ENCODE data around the gene SPOP.

The SPOP gene

DNA sequence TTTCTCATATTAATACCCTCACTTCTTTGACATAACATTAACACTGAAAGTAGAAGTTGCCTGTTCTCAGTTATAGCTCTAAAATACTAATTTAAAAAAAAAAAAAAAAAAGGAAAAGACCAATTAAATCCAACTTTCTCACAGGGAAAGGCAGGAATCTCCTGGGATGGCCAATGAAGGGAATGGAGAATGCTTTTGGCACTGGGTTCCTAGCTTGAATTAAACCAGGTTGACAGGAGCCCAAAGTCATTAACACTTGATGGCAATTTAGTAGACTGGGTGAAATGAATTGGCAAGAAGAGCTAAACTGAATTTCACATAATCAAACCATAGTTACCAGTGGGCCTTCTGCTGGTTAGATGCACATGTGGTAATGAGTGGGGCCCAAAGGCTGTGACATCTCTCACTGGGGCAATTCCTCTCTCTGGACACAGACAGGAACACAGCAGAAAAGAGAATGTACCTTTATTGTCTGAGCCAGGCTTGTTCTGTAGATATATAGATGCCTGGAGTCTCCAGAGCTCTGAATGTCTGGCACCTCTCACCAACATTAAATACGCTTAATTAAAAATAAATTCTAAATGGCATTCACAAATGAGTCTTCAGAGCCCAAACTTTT is 64.6 kb downstream of the SPOP start:
- no peak for DNase-seq (ENCODE audit: low read depth)

DNA sequence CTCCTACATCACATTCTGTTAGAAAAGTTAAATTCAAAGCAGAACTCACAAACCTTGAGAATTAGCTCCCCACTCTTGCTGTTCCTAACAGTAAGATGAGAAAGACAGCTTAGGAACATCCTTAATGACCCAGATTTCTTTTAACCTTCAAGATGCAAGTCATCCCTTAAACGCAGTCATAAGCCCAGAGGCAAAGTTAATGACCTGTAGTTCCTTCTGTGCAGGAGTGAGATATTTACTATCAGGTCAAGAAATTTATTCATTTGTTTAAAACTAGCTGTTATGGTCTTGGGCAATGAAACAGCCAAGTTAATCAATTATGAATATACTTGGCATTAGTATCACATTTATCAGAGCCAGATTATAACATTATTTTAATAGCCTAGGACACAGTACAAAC is 65.2 kb downstream of the SPOP start:
- no peak for DNase-seq (ENCODE audit: low read depth)

DNA sequence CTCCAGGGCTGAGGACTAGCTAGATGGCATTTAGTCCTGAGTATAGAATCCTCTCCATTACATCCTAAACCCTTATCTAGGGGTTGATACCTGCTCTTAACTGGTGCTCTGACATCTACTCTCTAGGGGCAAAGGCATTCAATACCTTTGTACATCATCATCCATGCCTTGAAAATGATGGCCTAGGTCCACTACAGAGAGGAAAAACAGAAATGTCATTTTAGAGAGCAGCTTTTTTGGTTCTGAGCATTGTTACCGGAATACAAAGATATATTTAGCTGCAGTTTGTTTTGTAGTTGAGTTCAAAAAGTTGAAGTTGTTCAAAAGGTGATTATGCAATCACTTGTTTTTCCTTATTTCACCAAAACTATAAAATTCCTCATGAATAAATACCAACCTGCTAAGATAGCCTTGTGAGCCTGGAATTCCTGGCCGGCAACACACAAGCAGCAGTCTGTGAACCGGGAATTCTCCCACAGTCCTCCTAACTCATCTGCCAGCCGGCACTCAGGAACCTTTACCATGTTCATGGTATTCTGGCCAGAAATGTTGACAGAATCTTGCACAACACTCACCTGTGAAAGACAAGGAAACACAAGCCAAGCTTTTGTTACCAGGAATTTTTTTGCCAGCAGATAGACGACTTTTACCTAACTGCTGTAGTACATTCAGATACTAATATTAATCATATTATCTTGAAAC is 66.9 kb downstream of the SPOP start:
- DNase-seq (ENCODE audit: low read depth), result no peak

DNA sequence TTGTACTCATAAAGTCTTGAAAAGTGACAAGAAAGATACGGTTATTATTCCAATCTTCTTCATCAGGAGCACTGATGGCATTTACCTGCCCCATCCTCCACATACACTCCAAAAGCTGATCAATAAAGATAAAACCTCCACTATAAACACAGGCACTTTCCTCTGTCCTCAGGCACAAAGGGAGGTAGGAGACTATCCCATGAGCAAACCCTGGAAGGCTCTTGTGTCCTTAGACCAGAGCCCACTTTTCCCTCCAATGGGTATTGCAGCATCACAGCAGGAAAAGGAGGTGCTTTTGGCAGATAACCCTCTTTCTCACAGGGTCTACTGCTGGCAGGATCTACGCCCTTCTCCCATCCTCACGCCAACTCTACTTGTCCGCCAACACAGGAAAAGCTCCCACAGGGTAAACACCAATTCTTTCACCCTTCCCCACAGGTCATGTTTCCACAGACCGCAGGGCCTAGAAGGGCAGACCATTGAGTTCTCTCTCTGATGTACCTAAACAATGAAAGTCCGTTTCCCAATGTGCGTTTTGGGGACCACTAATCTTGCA is 73.5 kb downstream of the SPOP start:
- no peak for DNase-seq (ENCODE audit: low read depth)

DNA sequence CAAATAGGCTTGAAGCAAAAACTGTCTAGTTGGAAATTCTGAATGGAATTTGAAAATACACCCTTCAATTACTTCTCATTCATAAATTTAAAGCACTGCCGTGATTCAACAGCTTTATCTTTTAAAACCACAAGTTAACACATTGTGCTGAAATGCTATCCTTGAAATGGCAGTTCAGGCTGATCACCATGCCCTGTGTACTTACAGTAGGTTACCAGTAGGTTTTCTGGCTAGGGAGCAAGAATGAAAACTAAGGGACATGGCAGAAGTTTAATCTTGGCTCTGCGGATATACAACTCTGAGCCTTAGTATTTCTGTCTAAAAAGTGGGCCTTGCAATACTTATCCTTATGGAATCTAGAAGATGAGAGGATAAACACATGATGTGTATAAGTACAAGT is 74.2 kb downstream of the SPOP start:
- no peak for DNase-seq (ENCODE audit: low read depth)

DNA sequence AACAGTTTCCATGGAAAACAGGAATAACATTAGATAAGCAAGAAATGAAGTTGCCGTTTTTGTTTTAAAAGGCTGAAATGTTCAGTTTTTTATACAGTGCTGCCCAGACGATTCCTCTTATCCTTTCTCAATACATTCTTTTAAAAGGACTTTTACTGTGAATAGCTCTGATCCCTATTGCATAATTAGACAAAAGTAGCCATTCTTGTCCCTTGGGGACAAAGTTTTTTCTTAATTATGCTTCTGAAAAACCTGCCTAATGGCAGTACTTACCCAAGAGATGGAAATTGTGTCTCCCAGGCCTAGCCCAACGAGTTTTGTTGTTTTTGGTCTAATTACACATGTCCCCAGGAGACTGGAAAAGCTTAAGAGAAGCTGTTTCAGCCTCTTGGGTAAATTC is 74.7 kb downstream of the SPOP start:
- no peak for DNase-seq (ENCODE audit: low read depth)

DNA sequence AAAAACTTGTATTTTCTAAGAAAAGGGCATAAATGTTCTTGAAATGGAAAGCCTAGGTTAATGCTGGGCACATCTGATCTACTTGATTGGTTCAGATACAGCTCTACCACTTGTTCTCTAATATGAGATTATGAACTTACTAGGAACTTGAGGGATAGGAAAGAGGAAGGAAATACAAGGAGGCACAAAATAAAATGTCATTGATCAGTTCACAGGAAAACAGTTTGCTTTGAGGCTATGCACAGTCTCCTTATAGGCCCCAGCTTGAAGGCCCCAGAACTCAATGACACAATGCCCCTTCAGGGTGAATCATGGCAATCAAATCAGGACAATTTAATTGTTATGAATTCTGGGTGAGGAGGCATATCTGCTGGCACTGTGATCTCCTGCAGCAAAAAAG is 75.1 kb downstream of the SPOP start:
- DNase-seq (ENCODE audit: low read depth), result no peak

DNA sequence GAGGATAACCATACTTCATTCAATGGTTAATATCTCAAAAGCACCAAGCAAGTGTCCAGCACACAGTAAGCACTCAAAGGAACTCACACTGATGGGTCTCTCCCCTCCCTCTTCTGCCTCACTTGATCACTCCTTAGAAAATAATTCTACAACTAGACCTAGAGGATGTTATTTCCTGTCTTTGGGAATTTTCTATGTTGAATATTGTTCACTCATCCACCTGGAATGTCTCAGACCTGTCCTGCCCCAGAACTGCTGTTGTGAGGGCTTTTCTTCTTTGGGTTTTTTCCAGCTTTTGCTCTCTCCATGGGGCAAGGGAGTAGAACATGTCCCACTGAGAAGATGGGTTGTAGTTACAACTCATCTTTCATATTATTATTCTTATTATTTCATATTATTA is 76.9 kb downstream of the SPOP start:
- no peak for DNase-seq (ENCODE audit: low read depth)

DNA sequence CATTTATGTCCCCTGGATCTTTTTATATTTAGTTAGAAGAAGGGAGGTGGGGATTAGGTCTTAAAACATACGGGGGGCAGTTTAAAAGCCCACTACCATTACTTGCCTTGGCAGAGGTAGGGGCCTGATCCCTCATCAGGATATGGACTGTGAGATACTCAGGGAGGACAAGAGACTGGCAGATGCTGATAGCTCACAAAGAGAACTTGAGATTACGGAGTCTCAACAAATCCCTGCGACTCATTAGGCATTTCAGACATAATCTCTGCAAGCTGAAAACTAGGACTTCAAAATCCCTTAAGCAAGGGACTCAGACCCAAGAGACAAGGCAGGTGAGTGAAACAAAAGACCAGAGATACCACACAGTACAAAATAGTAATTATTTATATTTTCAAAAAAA is 79.0 kb downstream of the SPOP start:
- DNase-seq (ENCODE audit: low read depth), result no peak

DNA sequence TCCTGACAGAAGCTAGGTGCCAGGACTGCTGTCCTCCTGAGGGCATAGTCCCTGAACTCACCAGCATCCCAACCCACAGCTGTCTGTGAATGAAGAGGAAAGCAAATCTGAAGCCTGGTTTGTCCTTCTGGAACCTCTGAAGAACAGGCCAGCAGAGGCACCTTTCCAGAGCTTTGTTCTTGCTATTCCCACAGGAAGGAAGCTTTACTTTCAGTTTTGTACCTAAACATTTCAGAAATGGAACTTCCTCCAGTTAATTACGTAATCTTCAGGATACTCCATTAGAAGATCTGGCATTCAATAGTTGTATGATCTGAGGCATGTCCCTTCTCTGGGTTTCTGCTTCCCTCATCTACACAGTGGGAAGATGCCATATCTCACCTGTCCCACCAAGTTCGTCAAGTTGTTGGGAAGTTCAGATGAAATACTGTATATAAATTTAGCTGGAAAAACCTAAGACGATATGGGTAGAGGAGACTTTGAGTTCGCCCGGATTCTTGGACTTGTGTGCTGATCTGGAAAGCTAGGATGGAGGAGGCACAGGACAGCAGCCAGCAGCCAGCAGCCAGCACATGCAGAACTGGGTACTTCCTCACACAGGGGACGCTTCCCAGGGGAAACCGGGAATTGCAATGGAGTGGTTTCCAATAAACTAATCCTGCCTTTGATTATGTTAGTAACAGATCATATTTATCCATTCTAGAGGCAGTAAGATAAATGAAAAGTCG is 79.8 kb downstream of the SPOP start:
- no peak for DNase-seq (ENCODE audit: low read depth)

DNA sequence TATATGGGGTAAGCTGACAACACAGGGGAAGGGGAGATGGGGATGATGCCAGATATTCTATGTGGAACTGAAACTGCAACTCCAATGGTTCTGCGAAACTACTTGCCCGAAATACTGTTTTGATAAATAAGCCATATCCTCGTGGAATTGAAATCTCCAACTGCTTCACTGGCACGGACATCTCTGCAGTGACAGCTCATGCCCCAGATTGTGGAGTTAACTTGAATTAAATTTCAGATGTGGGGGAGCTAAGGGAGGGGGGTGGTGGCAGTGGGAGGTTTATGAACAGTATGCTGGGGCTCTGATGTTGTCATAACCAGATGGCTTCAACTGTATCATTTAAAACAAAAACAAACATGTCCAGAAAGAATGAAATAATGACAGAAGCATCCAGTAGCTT is 80.5 kb downstream of the SPOP start:
- DNase-seq (ENCODE audit: low read depth), result no peak

DNA sequence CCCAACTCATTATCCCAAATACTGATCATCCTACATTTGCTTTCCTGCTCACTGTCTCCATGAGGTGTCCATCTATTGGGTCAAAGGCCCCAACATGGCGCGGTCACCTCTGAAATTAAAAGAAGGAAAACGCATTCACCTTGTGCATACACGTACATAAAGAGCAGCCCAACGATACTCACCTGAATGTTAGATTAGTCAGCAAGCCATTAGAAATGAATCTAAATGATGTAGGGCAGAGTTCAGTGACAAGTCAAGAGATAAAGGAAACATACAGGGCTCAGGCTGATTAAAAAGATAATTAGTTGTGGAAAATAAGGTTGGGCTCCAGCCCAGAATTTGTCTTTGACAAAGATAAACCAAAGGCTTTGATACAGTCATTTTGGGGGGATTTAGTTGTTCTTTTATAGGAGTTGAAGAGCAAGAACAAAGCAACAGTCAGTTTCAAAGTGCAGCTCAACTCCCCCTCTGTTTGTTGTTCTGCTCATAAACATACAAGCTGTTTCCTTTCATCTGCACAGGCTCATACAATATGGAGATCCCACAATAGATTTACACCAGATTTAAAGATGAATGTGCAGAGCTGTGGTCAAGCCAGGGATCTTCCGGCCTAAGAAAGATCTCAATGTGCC is 81.2 kb downstream of the SPOP start:
- DNase-seq (ENCODE audit: low read depth), result no peak

DNA sequence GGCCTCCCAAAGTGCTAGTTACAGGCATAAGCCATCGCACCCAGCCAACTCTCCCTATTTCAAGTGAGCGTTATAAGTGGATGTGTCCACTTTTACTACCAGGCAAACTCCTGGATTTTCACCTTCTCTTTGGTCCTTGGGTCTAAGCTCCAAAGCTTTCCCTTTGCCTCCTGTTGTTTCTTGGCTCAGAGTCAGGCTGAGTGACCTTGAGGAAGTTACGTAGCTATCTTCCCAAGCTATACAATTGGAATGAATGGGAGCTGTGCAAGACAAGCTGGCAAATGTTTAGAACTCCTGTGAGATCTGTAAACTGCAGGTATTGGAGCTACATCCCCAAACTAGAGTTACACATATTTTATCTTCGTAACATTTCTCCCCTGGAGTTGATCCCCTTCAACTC is 81.9 kb downstream of the SPOP start:
- no peak for DNase-seq (ENCODE audit: low read depth)

DNA sequence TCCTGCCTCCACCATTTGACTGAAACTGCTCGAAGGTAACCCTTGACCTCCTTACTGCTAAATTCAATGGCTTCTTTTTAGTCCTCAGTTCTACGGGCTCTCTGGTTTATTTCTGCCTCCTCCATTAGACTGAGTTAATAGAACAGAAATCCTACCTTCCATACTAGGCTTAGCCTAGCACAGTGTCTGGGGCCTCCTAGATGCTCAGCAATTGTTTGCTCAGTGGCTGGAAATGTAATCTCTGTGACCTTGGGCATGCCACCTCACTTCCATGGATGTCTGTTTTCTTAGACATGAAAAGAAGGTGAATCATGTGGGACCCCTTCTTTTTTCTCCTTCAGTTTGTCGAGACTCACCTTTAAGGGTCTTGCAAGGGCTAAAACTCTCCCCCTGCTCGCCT is 82.6 kb downstream of the SPOP start:
- DNase-seq (ENCODE audit: low read depth), result no peak

DNA sequence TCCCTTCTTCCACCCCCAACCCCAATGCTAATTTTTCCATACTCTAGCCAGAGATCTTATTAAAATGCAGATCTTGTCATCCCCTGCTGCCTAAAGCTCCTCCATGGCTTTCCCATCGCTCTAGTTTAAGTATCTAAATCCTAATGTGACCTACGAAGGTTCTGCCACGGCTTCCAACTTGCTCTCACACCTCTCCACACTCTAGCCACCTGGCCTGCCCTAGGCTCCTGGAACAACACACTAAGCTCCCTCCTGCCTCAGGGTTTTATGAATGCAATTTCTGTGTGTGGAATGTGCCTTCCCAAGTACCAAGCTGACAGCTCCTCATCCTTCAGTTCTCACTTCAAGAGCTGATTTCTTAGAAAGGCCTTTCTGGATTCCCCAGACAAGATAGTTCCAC is 85.6 kb downstream of the SPOP start:
- DNase-seq (ENCODE audit: low read depth), result no peak

DNA sequence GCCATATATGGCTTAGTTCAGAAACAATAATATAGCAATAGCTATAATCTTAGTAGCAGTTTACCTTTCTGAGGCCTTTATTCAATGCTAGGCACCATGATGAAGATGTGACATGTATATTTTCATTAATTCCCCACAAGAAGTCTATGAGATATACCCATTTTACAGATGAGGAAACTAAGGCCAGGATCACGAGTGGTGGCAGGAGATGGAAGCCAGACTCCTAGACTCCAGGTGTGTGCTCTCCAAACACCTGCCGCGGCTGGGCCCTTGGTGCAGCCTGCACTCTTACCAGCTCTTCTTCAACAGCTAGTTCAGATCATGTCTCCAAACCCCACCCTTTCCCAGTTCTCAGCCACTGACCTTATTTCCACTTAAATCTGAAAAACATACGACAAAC is 87.0 kb downstream of the SPOP start:
- no peak for DNase-seq (ENCODE audit: low read depth)

DNA sequence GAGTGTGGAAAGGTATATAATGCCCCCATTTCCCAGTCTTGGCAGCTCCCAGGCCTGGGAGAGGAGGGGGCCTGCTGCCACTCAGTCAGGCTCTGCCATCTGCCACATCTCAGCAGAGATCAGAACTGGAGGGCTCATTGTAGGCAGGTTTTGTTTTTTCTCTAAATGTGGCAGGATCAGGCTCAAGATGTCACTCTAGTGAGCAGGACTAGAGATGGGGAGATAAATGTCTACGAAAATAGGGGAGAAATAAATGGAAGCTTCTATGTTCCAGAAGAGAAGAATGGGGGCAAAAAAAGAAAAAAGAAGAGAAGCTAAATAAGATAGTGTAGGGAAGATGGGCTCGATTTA is 88.3 kb downstream of the SPOP start:
- no peak for DNase-seq (ENCODE audit: low read depth)

DNA sequence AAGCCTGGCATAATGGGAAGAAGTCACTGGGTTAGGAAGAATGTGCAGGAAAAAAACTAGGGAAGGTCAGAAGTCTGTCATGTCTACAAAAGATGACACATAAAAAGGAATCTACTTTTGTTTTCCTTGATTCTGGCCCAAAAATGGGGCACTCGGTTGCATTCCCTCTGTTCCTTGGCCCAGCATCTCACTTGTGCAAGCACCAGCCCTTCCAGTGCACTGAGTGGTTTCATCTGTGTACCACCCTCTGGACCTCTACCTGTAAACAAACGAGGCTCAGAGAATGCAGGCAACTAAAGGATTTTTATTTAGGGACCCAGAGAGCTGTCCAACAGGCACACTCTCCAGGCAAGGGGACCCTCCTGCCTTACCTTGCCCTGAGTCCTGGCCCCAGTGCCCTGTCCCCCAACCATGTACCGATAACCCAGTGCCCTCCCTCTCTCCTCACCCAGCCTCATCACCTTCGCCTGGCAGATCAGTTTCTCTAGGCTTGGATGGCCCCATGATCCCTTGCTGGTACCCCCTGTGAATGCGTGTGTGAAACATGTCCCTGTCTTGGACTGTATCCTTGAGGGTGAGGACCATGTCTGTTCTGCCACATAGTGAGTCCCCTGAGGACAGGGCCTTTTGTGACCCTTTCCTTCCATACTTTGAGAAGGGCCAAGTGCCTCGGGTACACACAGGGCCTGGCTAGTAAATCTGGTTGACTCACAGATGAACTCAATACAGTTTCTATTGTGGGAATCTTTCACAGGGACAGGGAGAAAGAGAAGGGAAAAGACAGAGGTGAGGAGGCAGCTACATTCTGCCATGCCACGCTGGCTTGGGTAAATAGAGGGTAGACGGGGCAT is 88.9 kb downstream of the SPOP start:
- DNase-seq (ENCODE audit: low read depth), result no peak

DNA sequence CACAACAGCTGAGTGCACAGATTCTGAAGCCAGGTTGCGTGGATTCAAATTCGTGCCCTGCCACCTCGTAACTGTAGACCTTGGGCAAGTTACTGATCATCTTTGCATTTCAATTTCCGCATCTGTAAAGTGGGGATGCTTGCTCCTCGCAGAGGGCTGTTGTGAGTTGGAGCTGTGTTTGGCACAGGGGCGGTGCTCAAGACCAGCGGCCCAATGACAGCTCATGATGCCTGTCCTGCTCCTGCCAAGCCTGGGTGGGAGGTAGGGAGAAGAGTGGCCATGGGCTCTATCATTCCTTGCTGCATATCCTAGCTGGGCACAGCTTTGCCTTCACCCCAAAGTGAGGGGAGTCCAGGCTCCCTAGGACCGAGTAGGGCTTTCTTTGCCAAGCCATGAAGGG is 89.6 kb downstream of the SPOP start:
- no peak for DNase-seq (ENCODE audit: low read depth)

DNA sequence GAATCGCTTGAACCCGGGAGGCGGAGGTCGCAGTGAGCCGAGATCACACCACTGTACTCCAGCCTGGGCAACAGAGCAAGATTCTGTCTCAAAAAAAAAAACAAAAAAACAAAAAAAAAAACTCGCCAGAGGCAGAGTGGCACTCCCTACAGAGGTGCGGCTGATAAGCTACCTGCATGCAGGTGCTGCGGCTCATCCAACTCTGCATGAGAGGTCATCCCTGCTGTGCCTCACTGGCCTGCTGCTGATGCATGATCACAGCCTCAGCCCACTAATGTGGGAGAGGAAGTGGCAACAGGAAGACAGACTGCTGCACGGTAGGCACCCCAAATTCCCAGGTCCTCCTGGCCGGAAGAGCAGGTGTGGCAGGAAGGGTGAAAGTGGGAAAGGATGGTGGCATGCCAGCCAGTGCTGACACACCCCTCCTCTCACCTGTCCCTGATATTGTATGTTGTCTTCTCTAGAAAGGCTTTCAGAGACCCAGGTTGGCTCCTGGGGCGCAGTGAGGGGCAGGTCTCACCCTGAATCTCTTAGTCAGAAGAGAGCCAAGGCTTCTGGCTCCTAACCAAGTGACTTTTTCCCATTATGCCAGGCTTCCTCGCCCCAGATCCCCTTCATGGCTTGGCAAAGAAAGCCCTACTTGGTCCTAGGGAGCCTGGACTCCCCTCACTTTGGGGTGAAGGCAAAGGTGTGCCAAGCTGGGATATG is 90.4 kb downstream of the SPOP start:
- DNase-seq (ENCODE audit: low read depth), result no peak

DNA sequence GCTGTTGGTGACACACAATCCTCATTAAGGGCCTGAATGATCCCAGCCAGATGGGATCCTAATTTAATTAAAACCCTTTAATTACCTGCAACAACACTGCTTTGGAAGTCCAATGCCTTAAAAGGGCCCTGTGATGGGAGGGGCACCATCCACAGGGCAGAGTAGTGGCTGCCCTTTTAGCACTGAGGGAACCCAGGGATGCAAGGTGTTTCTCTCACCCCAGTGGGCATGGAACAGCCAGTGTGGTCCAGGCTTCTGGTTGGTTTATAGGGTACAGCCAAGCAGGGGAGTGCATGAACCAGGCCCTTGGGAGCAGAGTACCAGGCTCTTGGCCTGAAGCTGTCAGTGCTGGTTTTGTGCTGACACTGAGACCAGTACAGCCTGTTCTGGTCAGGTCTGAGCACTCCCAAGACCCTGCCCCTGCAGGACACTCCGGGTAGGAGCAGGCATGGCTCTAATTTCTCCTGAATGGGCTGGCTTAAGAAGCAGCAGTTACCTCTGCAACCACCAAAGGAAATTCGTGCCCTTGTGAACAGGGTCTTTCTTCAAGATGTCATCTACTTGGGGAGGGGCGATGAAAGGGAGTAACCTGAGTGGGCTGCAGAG is 92.4 kb downstream of the SPOP start:
- no peak for DNase-seq (ENCODE audit: low read depth)
